Putamen (tissue), 1 donor: ENCODE data around the gene UBE2V1.
A peak's percentile ranks its signal among the peaks of the same experiment; 100 is the strongest.
"Not testable (repeated sequence)": the region's sequence is repeated elsewhere in the genome, so short reads cannot be mapped to it uniquely, and the experiment has no call there.

Source experiments
- DNase-seq: peaks from one replicate; pipeline ENCODE4 v3.0.0-alpha.2; 2016; ENCODE audit warnings: low spot score

Gene UBE2V1

GRCh38 chr20:50137702-50138101 lies 24.8 kb upstream of the UBE2V1 start:
- DNase-seq = peak; percentile 78

- no peak for DNase-seq
Measured at GRCh38 chr20:50136822-50137599, 24.1 kb upstream of the UBE2V1 start.

- DNase-seq = not testable (repeated sequence)
Measured at GRCh38 chr20:50135157-50135556, 22.2 kb upstream of the UBE2V1 start.

- no peak for DNase-seq
Measured at GRCh38 chr20:50133474-50134217, 20.7 kb upstream of the UBE2V1 start.

DNA sequence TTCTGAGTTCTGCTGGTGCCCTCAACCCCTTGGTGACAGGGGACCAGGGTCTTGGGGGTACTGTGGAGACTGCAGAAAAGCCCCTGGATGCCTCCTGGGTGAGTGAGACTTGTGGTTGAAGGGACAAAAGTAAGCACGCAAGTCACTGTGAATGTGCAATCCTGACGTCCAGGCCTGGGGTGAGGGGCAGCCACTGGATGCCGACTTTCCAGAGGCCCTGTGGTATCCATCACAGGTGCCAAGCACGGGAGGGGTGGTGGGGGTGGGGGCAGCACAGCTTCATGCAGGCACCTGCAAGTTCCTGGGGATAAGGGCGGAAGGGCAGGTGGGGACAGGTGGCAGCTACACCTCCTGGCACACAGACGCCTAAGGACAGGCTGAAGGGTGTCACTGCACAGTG lies 20.1 kb upstream of the UBE2V1 start:
- DNase-seq = no peak

DNA sequence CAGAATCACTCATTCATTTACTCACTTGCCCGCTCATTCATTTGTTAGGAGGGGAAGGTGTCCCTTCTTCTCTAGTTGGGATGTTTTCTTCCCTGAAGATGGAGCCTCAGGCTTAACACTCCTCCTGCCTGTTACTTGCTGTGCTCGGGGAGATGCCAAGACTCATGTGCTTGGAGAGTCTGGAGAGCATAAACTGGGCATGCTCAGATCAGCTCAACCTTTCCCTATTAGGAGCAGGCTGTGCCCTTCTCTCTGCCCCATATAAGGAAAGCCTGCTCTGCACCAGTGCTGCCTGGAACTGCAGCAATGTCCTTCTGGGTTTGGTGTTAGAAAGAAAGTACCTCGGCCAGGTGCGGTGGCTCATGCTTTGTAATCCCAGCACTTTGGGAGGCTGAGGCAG lies 18.0 kb upstream of the UBE2V1 start:
- no peak for DNase-seq

DNA sequence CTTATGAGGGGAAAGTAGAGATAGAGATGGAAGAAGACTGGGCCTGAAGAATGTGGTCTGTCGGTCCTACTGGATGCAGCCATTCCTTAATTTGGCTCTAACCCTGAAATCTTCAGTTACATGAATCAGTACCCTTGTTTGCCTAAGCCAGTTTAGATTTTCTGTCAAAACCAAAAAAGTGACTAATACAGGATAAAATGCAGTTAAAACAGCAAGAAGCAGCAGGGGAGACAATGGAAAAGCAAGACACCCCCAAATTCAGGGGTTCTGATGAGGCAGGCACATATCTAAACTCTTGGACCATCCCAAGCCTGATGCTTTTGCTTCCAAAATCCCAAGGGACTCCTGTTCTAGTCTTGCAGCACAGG lies 17.4 kb upstream of the UBE2V1 start:
- DNase-seq = no peak

DNA sequence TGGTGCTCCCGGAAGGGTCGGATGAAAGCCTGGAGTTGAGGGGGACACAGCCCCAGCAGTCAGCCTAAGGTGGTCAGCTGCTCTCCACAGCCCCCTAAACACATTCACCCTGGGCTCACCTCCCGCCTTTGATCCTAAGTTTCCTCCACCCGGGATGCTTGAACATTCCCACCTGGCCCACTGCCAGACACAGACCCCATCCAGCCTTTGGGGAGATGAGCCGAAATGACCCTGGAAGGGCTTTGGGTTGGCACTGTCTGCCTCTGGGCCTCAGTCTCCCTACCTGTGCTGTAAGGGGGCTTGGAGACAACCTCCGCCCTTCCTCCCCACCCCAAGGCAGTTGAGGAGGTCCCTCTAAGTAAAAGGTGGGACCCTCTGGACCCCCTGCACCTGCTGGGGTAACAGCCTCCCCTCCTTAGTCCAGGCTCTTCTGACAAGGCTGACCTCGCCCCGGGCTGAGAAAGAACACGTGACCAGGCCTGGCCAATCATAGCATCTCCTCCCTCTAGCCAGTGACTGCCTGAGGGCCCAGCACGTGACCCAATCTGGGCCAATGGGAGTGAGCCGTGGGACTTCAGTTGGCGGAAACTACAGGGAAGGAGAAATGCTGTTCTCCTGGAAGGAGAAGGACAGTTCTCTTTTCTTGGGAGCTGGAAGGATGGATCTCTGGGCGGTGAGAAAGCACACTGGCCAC lies 16.9 kb upstream of the UBE2V1 start:
- no peak for DNase-seq

GRCh38 chr20:50128520-50128905 lies 15.6 kb upstream of the UBE2V1 start:
- DNase-seq = no peak

DNA sequence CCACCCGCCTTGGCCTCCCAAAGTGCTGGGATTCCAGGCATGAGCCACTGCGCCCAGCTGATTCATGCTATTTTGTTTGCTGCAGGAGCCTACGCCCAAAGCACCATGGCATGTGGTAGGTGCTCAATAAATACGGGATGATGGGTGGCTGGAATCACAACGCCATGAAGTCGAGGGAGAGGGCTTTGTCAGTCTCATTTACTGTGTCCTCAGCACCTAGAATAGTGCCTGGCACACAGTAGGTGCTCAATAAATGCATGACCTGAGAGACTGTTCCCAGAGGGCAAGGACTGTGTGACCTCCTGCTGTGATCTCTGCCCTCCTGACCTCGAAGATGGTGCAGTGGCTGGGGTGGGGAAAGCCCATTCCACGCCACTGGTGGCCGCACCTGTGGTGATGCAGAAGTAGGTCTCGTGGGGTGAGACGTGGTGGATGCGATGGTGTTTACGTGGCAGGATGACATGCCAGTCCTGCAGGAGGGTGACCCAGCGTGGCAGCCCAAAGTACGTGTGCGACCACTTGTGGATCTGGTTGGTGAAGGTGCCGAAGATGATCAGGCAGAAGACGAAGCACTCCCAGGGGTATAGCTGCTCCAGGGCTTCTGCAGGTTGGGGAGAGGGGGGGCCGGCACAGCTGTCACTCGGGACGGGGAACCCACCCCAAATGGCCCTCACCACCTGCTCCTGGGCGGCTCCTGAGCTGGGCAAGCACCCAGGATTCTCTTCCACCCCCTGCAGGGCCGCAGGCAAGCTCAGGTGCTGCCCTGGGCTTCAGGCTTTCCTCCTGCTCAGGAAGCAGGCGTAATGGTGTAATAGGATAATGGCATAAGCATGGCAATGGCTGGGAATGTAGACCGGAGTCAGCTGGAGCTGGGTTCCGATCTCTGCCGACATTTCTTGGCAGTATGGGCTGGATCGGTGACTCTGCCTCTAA lies 14.9 kb upstream of the UBE2V1 start:
- DNase-seq = no peak

- DNase-seq = no peak
Measured at GRCh38 chr20:50126662-50127061, 13.7 kb upstream of the UBE2V1 start.

DNA sequence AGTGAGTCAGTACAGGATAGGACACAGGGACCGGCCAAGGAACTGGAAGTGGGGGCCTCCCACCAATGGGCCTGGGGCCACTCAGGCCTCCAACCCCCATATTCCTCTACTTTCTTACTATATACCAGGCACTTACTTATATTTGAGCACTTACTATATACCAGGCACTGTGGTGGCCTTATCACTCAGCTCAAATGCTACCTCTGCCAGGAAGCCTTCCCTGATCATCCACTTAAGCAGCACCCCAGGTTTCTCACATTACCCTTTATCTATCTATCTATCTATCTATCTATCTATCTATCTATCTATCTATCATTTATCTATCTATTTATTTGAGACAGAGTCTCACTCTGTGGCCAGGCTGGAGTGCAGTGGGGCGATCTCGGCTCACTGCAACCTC lies 12.3 kb upstream of the UBE2V1 start:
- DNase-seq = no peak

- no peak for DNase-seq
Measured at GRCh38 chr20:50124496-50124895, 11.5 kb upstream of the UBE2V1 start.

DNA sequence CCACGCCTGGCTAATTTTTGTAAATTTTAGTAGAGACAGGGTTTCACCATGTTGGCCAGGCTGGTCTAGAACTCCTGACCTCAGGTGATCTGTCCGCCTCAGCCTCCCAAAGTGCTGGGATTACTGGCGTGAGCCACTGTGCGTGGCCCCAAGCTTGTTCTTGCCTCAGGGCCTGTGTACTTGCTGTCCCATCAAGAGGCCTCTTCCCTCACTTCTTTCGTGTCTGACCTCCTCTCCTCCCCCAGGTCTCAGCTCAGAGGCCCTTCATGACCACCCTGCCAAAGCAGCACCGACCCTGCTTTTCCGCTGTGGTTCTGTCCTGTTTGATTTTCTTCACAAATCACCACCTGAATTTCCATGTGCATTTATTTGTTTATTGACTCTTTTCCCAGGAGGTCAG lies 10.5 kb upstream of the UBE2V1 start:
- DNase-seq = no peak

GRCh38 chr20:50122763-50123162 lies 9.8 kb upstream of the UBE2V1 start:
- no peak for DNase-seq

- no peak for DNase-seq
Measured at GRCh38 chr20:50121858-50122271, 8.9 kb upstream of the UBE2V1 start.

DNA sequence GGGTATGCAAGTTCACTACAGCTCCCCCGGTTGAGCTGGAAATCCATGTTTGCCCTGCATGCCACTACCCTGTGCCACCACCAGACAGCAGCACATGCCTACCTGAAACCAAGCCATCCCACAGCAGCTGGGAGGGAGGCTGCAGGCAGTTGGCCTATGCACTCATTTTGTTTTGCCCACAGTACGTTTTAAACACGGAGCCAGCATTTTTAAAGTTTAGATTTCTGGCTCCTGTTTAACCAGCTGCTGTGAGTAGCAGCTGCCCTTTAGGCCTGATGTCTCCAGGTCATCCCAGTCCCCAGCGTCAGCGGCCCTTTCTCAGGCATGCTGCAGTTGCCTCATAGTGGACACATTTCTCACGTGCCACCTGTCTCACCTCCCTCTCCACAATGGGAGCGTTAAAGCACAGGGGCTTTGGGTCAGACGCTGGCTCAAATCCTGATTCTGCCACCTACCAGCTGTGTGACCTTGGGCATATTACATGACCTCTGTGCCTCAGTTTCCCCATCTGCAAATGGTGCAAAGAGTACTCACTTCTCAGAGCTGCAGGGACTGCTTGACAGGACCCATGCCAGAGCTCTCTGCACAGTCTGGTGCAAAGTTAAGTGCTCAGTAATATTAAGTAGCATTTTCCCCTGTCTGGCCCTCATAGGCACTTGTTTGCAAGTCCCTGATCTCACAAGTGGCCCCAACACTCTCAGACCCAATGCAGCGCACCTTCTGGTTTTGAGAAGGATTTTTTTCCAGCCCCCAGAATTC lies 8.2 kb upstream of the UBE2V1 start:
- DNase-seq = peak; percentile 79

DNA sequence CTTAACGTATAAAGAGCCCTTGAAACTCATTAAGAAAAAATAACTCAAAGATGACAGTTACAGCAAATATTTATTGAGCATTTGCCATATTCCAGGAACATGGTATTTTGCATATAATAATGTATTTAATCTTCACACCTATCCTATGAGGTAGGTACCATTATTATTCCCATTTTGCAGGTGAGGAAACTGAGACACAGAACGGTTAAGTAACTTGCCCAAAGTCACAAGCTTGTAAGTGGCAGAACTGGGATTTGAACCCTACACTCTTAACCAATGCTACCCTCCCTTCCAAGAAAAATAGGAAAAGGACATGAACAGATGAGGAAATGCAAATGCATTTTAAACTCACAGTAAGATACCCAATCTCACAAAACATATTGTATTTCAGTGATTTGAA lies 5.3 kb upstream of the UBE2V1 start:
- no peak for DNase-seq

GRCh38 chr20:50116368-50116999 lies 3.5 kb upstream of the UBE2V1 start:
- DNase-seq = no peak

GRCh38 chr20:50115591-50116367 lies 2.8 kb upstream of the UBE2V1 start:
- peak; percentile 98 for DNase-seq
